GM19043 (cell line): ENCODE results near the gene RNF121.

Experiments used
- ATAC-seq: cut with Tn5 transposase; IDR thresholded peaks from one replicate; pipeline ENCODE4 v1.9.1; 2021; ENCODE audit warnings: low read depth; ENCODE audit not compliant: unreplicated experiment

The RNF121 gene

GRCh38 chr11:71933141-71933933, 4.5 kb downstream of the RNF121 start:
- no peak for ATAC-seq

GRCh38 chr11:71934213-71934612, 5.4 kb downstream of the RNF121 start:
- ATAC-seq: no peak

DNA sequence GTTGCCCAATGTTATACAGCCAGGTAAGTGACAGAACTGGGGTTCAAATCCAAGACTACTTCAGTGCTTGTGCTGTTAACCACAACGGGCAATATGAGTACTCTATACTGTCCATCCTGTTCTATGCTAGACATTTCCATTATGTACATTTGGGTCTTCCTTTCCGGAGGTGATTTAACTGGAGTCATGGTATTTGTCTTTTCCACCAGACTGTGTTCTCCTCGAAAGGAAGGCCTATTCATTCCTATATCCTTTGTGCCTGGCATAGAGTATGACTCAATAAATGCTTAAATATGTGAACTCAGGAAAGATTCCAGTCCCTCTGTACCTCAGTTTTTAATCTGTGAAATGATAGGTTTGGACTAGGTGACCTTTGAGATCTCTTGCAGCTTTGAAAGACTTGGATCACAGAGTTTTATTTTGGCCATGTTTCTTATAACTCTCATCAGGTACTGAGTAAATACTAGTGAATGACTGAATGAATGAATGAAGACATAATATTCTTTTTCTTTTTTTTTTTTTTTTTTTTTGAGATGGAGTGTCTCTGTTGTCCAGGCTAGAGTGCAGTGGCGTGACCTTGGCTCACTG, 6.6 kb downstream of the RNF121 start:
- ATAC-seq: no peak

- no peak for ATAC-seq
Measured at GRCh38 chr11:71936825-71937224, 8.0 kb downstream of the RNF121 start.

DNA sequence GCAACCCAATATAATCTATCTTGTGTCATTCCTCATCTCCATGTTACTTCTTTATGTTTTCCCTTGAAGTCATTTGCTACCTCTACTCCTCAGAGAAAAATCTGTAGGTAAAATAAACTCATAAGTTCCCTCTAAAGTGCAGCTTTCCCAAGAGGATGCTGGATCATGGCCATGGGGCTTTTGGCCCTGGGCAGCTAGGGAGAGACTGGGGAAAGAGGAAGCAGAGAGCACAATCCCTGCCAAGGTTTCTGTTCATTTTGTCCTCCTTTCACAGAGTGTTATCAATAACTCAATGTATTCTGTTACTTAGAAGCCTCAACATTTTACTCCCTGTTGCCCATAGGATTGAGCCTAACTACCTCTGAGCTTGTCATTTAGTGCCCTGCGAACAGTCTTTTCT, 9.0 kb downstream of the RNF121 start:
- no peak for ATAC-seq

- no peak for ATAC-seq
Measured at GRCh38 chr11:71940561-71941219, 11.8 kb downstream of the RNF121 start.

GRCh38 chr11:71946144-71946571, 17.3 kb downstream of the RNF121 start:
- no peak for ATAC-seq

DNA sequence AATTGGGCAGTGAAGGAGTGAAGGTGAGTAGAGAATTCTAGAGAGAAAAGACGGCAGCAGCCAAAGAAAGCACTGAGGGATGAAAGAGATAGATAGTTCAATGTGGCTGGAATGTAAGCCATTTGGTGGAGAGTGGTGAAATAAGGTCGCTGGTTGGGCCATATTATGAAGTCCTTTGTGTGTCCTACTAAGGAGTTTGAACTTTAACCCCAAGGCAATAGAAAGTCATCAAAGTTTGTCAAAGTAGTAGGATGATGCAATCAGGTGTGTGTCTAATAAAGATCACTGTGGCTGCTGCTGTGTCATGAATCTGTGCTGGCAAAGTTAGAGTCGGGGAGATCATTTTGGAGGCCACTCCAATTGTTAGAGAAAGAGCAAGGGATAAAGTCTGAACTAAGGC, 18.7 kb downstream of the RNF121 start:
- no peak for ATAC-seq

DNA sequence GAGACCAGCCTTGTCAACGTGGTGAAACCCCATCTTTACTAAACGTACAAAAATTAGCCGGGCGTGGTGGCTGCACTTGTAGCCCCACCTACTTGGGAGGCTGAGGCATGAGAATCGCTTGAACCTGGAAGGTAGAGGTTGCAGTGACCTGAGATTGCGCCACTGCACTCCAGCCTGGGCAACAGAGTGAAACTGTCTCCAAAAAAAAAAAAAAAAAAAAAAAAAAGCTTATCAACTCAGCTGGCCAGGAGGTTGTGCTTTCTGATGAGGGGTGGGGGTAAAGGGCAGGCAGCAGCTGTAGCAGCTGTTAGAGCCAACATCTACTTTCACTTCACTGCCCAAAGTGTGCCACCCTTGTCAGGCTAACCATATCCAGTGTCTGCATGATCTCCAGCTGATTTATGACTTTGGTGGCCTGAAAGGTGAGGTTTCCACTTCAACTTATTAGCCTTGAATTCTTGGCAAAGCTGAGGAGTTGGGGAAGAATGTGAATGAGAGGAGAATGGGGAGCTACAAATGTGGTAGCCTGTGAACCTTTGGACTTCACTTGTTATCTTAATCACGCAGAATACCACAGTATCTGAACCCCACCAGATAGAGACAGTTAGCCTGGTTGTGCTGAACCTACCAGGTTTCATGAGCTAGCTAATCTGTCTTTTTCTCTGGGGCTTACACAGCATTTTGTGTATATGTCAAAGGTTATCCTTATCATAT, 19.6 kb downstream of the RNF121 start:
- ATAC-seq: no peak

DNA sequence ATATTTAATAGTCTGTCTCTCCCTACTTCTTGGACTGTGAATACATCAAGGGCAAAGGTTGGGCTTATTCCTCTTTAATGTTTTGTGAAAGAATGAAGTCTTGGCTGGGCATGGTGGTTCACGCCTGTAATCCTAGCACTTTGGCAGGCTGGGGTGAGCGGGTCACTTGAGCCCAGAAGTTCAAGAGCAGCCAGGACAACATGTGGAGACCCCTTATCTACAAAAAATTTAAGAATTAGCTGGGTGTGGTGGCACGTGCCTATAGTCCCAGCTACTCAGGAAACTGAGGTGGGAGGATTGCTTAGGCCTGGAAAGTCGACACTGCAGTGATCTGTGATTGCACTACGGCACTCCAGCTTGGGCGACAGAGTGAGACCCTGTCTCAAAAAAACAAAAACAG, 20.2 kb downstream of the RNF121 start:
- no peak for ATAC-seq

DNA sequence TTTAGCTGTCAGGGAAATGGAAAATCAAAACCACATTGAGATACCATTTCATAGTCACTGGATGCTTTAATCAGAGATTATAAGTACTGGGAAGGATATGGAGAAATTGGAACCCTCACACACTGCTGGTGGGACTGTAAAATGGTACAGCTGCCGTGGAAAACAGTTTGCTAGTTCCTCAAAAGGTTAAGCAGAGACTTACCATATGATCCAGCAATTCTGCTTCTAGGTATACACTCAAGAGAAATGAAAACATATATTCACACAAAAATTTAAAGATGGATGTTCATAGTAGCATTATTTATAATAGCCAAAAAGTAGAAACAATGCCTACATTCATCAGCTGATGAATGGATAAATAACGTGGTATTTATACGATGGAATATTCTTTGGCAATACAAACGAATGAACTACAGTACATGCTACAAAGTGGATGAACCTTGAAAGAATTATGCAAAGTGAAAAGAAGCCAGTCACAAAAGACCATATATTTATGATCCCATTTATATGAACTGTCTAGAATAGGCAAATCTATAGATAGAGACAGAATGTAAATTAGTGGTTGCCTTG, 23.0 kb downstream of the RNF121 start:
- ATAC-seq: no peak

GRCh38 chr11:71955898-71956456, 27.1 kb downstream of the RNF121 start:
- ATAC-seq: no peak

GRCh38 chr11:71962428-71963038, 33.7 kb downstream of the RNF121 start:
- peak; percentile 75 for ATAC-seq

- no peak for ATAC-seq
Measured at GRCh38 chr11:71963468-71963867, 34.6 kb downstream of the RNF121 start.

- ATAC-seq: no peak
Measured at GRCh38 chr11:71964641-71965040, 35.8 kb downstream of the RNF121 start.

DNA sequence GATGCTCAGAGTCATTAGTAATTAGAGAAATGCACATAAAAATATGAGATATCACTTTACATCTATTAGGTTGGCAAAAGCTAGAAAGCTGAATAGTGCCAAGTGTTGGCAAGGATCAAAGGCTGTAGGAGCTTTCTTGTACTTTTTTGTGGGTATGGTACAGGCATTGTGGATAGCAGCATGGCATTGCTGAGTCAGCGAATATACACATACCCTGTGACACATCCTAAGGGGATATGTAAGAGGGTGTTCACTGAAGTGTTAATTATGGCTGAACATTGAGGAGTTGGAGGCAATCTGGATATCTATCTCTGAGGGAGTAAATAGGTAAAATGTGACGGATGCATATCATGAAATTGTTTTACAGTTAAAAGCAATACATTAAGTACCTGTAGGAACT, 42.8 kb downstream of the RNF121 start:
- no peak for ATAC-seq

GRCh38 chr11:71976551-71976950, 47.7 kb downstream of the RNF121 start:
- ATAC-seq: no peak

GRCh38 chr11:71977090-71977489, 48.2 kb downstream of the RNF121 start:
- no peak for ATAC-seq

GRCh38 chr11:71977743-71978418, 49.0 kb downstream of the RNF121 start:
- ATAC-seq: no peak

GRCh38 chr11:71979094-71979493, 50.2 kb downstream of the RNF121 start:
- ATAC-seq: no peak
